A172 (cell line): Measurements from ENCODE around the gene EREG. TPM values are rescaled to one million over a fixed set of nuclear protein-coding genes. Genes with fewer than 3 reads are reported as not detected.
"Not testable (repeated sequence)": the region's sequence is repeated elsewhere in the genome, so short reads cannot be mapped to it uniquely, and the experiment has no call there.

Experiments
- DNase-seq: peaks from one replicate; pipeline ENCODE4 v3.0.0-alpha.2; 2015; ENCODE audit warnings: low spot score
- total RNA-seq: library from RNA; depleted of rRNA; stranded (reverse); fragments of >200 nt; shearing (Covaris generic); gene quantifications from 2 replicates; pipeline ENCODE4 v1.2.3, GENCODE V29; 2014

The EREG gene
- total RNA-seq, 1 experiment from 2014 or later, result not detected

GRCh38 chr4:74389494-74389893 is 24.5 kb downstream of the EREG start:
- no peak for DNase-seq

DNA sequence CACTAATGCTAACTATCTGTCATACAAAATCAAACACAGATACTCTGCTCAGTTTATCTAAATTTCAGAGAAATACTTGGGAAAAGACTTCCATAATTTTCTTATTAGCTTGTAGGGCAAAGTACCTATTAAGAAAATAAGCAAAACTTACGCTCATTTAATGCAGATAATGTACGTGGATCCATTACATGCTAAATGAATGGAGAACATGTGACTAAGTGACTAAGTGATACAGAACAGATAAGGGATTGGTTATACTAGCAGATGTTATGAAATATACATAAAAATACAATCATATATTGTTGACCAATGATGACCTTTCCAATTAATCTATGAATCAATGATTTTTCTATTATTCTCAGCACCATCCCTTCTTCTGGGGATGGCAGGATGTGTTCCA is 25.7 kb downstream of the EREG start:
- no peak for DNase-seq

- DNase-seq, result no peak
These were observed 26.4 kb downstream of the EREG start for GRCh38 chr4:74391346-74391745.

DNA sequence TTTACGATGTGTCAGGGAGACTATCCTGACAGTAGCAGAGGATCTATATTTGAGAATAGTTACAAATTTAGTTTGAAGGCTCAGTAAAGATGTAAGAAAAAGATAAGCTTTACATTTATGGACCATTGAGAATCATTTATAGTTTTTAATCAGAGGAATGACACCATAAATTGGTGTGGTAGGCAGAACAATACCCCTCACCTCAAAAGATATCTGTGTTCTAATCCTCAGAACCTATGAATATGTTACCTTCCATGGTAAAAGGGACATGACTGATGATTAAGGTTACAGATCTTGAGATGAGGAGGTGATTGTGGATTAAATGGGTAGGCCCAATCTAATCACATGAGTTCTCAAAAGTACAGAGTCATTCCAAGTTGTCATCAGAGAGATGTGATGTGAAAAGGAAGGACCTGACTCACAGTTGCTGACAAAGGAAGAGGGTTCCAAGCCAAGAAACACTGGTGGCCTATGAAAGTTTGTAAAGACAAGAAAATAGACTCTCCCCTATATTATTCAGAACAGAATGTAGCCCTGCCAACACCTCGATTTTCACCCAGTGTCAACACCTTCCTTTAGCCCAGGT is 27.0 kb downstream of the EREG start:
- no peak for DNase-seq

DNA sequence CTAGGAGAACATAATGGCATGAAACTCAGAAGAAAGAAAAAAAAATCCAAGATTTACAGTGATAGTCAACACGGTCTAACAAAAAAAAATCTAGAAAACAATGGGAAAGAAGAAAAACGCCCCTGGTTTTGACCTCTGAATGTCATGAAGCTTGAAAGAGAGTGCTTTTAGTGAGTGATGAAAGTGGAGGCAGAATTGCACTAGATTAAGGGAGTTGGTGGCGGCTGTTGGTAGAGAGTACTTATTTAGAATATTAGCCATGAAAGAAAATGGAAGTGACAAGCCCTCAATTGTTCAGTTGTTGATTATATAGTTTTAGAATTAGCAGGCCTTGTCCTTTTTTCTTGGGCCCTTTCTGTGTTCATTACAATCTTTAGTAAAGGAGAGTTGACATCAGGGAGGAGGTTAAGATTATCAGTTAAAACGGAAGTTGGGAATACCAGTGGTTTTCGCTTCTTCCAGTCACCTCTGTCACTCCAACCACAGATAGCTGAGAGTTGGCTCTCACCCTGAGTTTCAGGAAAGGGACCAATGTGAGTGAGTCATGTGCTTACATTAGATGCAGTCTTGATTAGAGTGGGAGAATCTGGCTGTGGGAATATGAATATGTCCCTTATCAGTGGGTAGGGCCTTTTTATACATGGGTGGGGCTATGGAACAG is 29.7 kb downstream of the EREG start:
- peak; percentile 93 for DNase-seq

DNA sequence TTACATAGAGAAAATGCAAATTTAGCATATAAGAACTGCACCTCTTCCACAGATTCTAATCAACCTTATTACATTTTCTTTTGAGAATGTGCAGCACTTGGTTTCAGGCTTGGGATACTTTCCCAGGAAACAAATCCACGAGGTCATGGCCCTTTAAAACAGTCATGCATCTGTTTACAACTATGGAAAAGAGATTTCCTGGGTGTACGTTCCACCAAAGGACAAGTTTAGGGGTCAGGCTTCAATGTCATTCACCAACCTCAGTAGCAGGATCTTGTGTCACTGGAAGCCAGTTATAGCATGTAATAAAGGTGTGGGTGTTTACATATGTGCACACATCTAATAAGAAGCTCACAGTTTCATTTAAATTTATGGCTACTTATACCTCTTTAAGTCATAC is 30.7 kb downstream of the EREG start:
- DNase-seq, result peak; percentile 18

GRCh38 chr4:74397748-74398426 is 32.9 kb downstream of the EREG start:
- no peak for DNase-seq

DNA sequence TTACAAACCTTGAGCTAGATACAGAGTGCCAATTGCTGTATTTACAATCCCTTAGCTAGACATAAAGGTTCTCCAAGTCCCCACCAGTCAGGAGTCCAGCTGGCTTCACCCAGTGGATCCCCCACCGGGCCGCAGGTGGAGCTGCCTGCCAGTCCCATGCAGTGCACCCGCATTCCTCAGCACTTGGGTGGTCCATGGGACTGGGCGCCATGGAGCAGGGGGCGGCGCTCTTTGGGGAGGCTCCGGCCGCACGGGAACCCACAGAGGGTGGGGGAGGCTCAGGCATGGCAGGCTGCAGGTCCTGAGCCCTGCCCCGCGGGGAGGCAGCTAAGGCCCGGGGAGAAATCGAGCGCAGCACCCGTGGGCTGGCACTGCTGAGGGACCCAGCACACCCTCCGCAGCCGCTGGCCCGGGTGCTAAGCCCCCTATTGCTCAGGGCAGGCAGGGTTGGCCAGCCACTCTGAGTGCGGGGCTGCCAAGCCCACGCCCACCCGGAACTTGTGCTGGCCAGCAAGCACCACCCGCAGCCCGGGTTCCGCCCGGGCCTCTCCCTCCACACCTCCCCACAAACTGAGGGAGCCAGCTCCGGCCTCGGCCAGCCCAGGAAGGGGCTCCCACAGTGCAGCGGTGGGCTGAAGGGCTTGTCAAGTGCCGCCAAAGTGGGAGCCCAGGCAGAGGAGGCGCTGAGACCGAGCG is 34.1 kb downstream of the EREG start:
- DNase-seq, result not testable (repeated sequence)

- DNase-seq, result no peak
These were observed 35.5 kb downstream of the EREG start for GRCh38 chr4:74400395-74400794.

DNA sequence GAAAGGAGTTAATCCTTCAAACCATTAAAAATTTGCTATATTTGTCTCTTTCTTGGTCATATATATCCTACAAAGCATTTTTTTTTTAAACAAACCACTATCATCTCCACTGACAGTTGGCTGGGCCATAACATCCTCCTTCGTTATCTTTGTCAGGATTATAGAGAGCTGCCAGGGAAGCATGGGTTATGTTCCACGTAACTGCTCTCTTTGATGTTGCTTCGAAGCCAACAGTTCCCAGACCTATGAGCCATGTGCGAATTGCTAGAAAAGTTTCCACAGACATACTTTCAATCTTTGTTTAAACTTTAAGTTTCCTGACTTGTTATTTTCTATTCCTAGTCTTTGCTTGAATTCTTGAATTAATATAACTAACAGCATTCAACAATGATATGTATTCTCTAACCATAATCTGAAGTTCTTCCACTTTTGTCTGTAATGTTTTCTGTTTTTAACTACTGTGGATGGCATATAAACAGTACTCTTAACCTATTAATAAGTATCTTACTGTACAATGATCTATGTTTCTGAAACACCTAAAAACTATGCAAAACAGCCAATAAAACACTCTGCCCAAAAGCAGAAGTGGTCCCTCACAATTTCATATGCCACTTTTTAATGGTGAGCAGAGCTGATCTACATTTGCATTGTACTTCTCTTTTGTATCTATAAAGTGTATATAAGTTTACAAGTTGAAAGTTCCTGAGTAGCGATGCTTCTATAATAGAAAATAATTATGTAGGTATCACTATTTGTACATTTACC is 37.9 kb downstream of the EREG start:
- DNase-seq, result no peak

DNA sequence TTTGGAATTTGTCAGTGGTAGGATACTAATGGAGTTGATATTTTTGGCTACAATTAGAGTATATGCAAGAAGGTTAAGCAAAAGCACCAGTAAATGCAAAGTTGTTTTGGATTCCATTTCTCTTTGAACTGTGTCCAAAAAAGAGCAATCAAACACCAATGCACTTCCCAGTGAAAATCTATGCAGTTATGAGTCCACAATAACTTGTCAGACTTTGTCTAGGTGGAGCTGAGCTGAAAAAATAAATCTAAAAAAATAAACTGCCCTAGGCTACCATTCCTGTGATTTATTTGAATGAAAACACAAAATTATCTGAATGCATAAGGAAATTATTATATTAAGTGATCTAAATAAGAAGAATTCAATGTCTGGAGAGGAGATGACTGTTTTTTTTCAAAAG is 42.9 kb downstream of the EREG start:
- DNase-seq, result no peak

- DNase-seq, result no peak
These were observed 43.7 kb downstream of the EREG start for GRCh38 chr4:74408639-74409038.

DNA sequence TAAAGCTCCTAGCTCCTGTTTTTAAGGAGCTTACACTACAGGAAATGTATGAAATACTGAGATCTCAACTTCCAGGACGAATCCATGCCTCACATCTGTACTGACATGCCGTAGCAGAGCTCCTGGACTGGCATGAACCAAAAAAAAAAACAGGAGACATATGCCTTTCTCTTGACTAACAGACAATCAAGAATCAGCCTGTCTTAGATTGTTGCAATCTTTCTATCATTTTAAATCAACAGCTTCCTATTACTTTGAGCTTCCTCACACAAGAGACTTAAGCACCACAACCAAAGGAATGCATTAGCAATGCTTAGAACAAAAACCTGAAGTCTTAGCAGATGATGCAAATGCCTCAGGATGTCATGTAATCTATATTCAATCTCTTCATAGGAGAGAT is 45.3 kb downstream of the EREG start:
- no peak for DNase-seq

GRCh38 chr4:74412225-74412624 is 47.3 kb downstream of the EREG start:
- DNase-seq, result no peak

DNA sequence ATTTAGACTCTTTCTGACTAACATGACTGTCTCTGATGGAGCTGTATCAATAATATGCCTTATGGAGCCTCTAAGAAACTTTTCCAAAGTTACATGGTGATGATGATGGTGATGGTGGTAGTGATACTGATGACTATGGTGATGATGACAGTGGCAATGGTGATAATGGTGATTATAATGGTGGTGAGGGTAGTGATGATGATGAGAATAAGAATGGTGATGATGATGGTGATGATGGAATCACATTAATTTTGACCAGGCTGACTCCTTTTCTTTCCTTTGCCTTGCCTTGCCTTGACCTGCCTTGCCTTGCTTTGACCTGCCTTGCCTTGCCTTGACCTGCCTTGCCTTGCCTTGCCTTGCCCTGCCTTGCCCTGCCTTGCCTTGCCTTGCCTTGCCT is 48.3 kb downstream of the EREG start:
- no peak for DNase-seq

DNA sequence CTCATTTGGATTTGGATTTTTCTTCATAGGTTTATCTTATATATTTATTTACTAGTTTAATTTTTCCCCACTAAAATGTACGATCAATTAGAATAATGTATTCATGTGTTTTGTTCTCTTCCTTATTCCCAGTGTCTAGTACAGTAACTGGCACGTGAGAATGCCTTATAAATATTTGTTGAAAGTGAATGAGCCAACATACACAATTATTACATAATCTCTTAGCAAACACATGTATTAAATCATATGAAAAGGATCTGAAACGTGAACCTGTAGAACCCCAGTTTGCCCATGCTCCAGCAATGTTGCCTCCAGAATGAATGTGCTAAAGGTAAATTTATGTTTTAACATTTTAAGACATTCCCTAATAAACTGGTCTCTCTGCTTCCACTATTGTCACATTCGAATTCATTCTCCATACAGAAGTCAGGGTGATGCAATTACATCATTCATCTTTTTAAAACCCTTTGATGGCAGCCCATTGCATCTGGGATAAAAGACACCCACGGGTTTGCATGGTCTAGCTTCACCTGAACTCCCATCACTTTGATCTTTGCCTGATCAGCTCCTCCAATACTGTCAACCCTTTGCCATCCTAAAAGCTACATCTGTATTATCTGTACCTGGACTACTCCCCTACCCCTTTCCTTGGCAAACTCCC is 49.3 kb downstream of the EREG start:
- no peak for DNase-seq

DNA sequence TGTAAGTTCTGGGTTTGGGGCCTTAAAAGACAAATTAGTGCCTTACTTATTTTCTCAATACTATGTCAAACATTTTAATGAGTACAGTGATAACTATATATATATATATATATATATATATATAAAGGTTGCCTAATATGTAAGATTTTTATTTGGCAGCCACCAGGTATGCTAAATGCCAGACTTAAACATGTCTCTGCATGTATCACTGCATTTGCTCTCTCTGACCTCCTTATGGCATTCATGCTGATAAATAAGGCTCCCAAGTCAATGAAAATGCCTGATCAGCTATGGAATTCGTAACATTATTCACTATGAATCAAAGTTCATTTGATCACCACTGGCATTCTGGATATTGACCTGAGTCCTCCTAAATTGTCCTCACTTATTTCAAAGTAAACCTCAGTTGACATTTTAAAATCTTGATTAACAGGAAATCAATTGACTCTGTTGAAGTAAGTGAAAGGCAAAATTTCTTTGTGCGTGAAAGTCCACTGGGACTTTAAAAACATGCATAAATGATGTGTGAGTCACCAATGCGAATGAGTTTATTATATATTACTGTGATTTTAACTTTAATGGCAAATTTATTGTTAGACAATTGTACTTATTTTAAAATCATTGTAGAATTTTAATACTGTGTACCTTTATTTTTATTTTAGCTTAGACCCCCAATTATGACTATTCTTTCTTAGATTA is 50.8 kb downstream of the EREG start:
- no peak for DNase-seq

- DNase-seq, result peak; percentile 78
These were observed 53.2 kb downstream of the EREG start for GRCh38 chr4:74418063-74418670.

GRCh38 chr4:74420863-74421262 is 55.9 kb downstream of the EREG start:
- no peak for DNase-seq

GRCh38 chr4:74423104-74423503 is 58.2 kb downstream of the EREG start:
- DNase-seq, result no peak
